NCI-H510A treated with DMSO at 0.1 percent for 48 hours (cell line): ENCODE data around the gene DOK4.

Experiments used
- DNase-seq: peaks from one replicate; lab custom pipeline; 2025; lab: John Stamatoyannopoulos, UW

The DOK4 gene

GRCh38 chr16:57477531-57478202, 8.6 kb downstream of the DOK4 start:
- DNase-seq = no peak

- no peak for DNase-seq
These were observed 9.5 kb downstream of the DOK4 start for GRCh38 chr16:57476546-57477410.

- DNase-seq = peak; percentile 77
These were observed 10.5 kb downstream of the DOK4 start for GRCh38 chr16:57475711-57476339.

- no peak for DNase-seq
These were observed 11.3 kb downstream of the DOK4 start for GRCh38 chr16:57474671-57475661.

- no peak for DNase-seq
These were observed 12.4 kb downstream of the DOK4 start for GRCh38 chr16:57473906-57474305.

GRCh38 chr16:57473176-57473840, 13.0 kb downstream of the DOK4 start:
- no peak for DNase-seq

GRCh38 chr16:57472665-57473060, 13.6 kb downstream of the DOK4 start:
- no peak for DNase-seq

- DNase-seq = no peak
These were observed 14.2 kb downstream of the DOK4 start for GRCh38 chr16:57471852-57472664.

- DNase-seq = no peak
These were observed 15.1 kb downstream of the DOK4 start for GRCh38 chr16:57471209-57471608.

- DNase-seq = no peak
These were observed 15.6 kb downstream of the DOK4 start for GRCh38 chr16:57470711-57471110.

GRCh38 chr16:57469917-57470470, 16.3 kb downstream of the DOK4 start:
- no peak for DNase-seq

- DNase-seq = no peak
These were observed 17.2 kb downstream of the DOK4 start for GRCh38 chr16:57469046-57469445.

GRCh38 chr16:57468346-57468745, 17.9 kb downstream of the DOK4 start:
- DNase-seq = no peak

GRCh38 chr16:57464523-57464922, 21.8 kb downstream of the DOK4 start:
- DNase-seq = no peak

- no peak for DNase-seq
These were observed 23.3 kb downstream of the DOK4 start for GRCh38 chr16:57462978-57463362.

GRCh38 chr16:57462209-57462977, 23.9 kb downstream of the DOK4 start, which contains the start of gene POLR2C:
TSS of gene POLR2C (plus strand) at chr16:57462679. CDS start at chr16:57462725, 46 bp downstream.
- DNase-seq = peak; percentile 71

GRCh38 chr16:57452021-57452420, 34.3 kb downstream of the DOK4 start:
- no peak for DNase-seq

GRCh38 chr16:57447186-57447962, 38.9 kb downstream of the DOK4 start, which contains the start of the genes CIAPIN1 and COQ9:
TSS of gene CIAPIN1 (minus strand) at chr16:57447385. CDS start at chr16:57440928, 6,457 bp downstream.
TSS of gene COQ9 (plus strand) at chr16:57447479. CDS start at chr16:57447506, 27 bp downstream.
- peak; percentile 79 for DNase-seq
